ENCODE results near the gene KRTAP12-4.
"Not testable (repeated sequence)": the region's sequence is repeated elsewhere in the genome, so short reads cannot be mapped to it uniquely, and the experiment has no call there.

KRTAP12-4 gene

GRCh38 chr21:44650265-44650972 lies 4.0 kb downstream of the KRTAP12-4 start:
- Mint-ChIP-seq H3K9me3 (no peaks in the 10 kb centered on the region), H3K4me3 (no peak overlapping the region), H3K27ac (no peak overlapping the region)

GRCh38 chr21:44649521-44650100 lies 4.8 kb downstream of the KRTAP12-4 start:
- H3K27me3 Mint-ChIP-seq: no peaks in the 10 kb centered on the region

More at GRCh38 chr21:44650265-44650972, 4.0 kb downstream of the KRTAP12-4 start:
- peaks cover 1% of the 10 kb centered on the region for H3K36me3 Mint-ChIP-seq
- no peaks in the 10 kb centered on the region for H3K27me3 Mint-ChIP-seq
- H3K4me1 Mint-ChIP-seq: peaks cover 25% of the 10 kb centered on the region

GRCh38 chr21:44648557-44649311 lies 5.7 kb downstream of the KRTAP12-4 start:
- no peaks in the 10 kb centered on the region for H3K27me3 Mint-ChIP-seq
- peaks cover 8% of the 10 kb centered on the region for H3K36me3 Mint-ChIP-seq
- peaks cover 10% of the 10 kb centered on the region for H3K9me3 Mint-ChIP-seq
- H3K4me1 Mint-ChIP-seq: peaks cover 8% of the 10 kb centered on the region
- H3K4me3 Mint-ChIP-seq: no peak overlapping the region
- H3K27ac Mint-ChIP-seq: no peak overlapping the region

More at GRCh38 chr21:44649521-44650100, 4.8 kb downstream of the KRTAP12-4 start:
- H3K9me3 Mint-ChIP-seq: peaks cover 5% of the 10 kb centered on the region
- H3K27ac Mint-ChIP-seq: no peak overlapping the region
- no peak overlapping the region for H3K4me3 Mint-ChIP-seq
- peaks cover 4% of the 10 kb centered on the region for H3K36me3 Mint-ChIP-seq
- H3K4me1 Mint-ChIP-seq: peaks cover 16% of the 10 kb centered on the region

- H3K36me3 Mint-ChIP-seq: peaks cover 8% of the 10 kb centered on the region
- peaks cover 11% of the 10 kb centered on the region for H3K9me3 Mint-ChIP-seq
These were observed 7.3 kb downstream of the KRTAP12-4 start for GRCh38 chr21:44647222-44647552.

GRCh38 chr21:44646366-44647221 lies 7.9 kb downstream of the KRTAP12-4 start, which contains the start of gene KRTAP10-11:
Gene KRTAP10-11 (plus strand): TSS chr21:44646414. CDS start chr21:44646459, 45 bp downstream.
- H3K36me3 Mint-ChIP-seq, H3K4me3 Mint-ChIP-seq, H3K4me1 Mint-ChIP-seq, H3K27me3 Mint-ChIP-seq: not testable (repeated sequence)
- Mint-ChIP-seq H3K9me3 (peaks cover 14% of the 10 kb centered on the region), H3K27ac (peak within 1 kb of the TSS; percentile 70)

More at GRCh38 chr21:44647222-44647552, 7.3 kb downstream of the KRTAP12-4 start:
- Mint-ChIP-seq H3K27ac (no peak overlapping the region), H3K4me1 (peaks cover 3% of the 10 kb centered on the region), H3K27me3 (no peaks in the 10 kb centered on the region), H3K4me3 (no peak overlapping the region)

GRCh38 chr21:44644878-44645277 lies 9.6 kb downstream of the KRTAP12-4 start:
- H3K4me1 Mint-ChIP-seq: no peaks in the 10 kb centered on the region
- peaks cover 22% of the 10 kb centered on the region for H3K9me3 Mint-ChIP-seq
- no peaks in the 10 kb centered on the region for H3K27me3 Mint-ChIP-seq
- peaks cover 8% of the 10 kb centered on the region for H3K36me3 Mint-ChIP-seq
- H3K27ac Mint-ChIP-seq: peak overlapping the region; percentile 62
- H3K4me3 Mint-ChIP-seq: no peak overlapping the region

- Mint-ChIP-seq H3K4me3 (no peak overlapping the region), H3K27me3 (no peaks in the 10 kb centered on the region), H3K4me1 (no peaks in the 10 kb centered on the region), H3K36me3 (peaks cover 8% of the 10 kb centered on the region), H3K9me3 (peaks cover 22% of the 10 kb centered on the region), H3K27ac (no peak overlapping the region)
These were observed 10.6 kb downstream of the KRTAP12-4 start for GRCh38 chr21:44643741-44644310.

GRCh38 chr21:44640761-44641160 lies 13.7 kb downstream of the KRTAP12-4 start:
- Mint-ChIP-seq H3K27me3 (no peaks in the 10 kb centered on the region), H3K4me3 (no peak overlapping the region), H3K27ac (no peak overlapping the region), H3K36me3 (peaks cover 8% of the 10 kb centered on the region), H3K9me3 (peaks cover 22% of the 10 kb centered on the region), H3K4me1 (no peaks in the 10 kb centered on the region)

- Mint-ChIP-seq H3K36me3 (peaks cover 2% of the 10 kb centered on the region), H3K9me3 (peaks cover 17% of the 10 kb centered on the region), H3K27me3 (no peaks in the 10 kb centered on the region), H3K27ac (peak overlapping the region; percentile 65), H3K4me1 (no peaks in the 10 kb centered on the region), H3K4me3 (no peak overlapping the region)
These were observed 15.2 kb downstream of the KRTAP12-4 start for GRCh38 chr21:44639331-44639655.

- H3K9me3 Mint-ChIP-seq: peaks cover 21% of the 10 kb centered on the region
- not testable (repeated sequence) for H3K27me3 Mint-ChIP-seq
These were observed 15.7 kb downstream of the KRTAP12-4 start for GRCh38 chr21:44638506-44639330.

GRCh38 chr21:44637851-44638348 lies 16.6 kb downstream of the KRTAP12-4 start:
- peaks cover 29% of the 10 kb centered on the region for H3K9me3 Mint-ChIP-seq
- not testable (repeated sequence) for H3K27ac Mint-ChIP-seq, H3K27me3 Mint-ChIP-seq, H3K4me1 Mint-ChIP-seq, H3K4me3 Mint-ChIP-seq, H3K36me3 Mint-ChIP-seq

More at GRCh38 chr21:44638506-44639330, 15.7 kb downstream of the KRTAP12-4 start:
- not testable (repeated sequence) for H3K36me3 Mint-ChIP-seq, H3K4me1 Mint-ChIP-seq, H3K4me3 Mint-ChIP-seq
- peak overlapping the region; percentile 65 for H3K27ac Mint-ChIP-seq

- no peaks in the 10 kb centered on the region for H3K27me3 Mint-ChIP-seq
- H3K27ac Mint-ChIP-seq: peak within 1 kb of the TSS; percentile 76
- H3K9me3 Mint-ChIP-seq: peaks cover 29% of the 10 kb centered on the region
- no peak within 1 kb of the TSS for H3K4me3 Mint-ChIP-seq
- no peaks in the 10 kb centered on the region for H3K4me1 Mint-ChIP-seq
- H3K36me3 Mint-ChIP-seq: peaks cover 5% of the 10 kb centered on the region
These were observed 17.2 kb downstream of the KRTAP12-4 start, which contains the start of gene KRTAP10-10 for GRCh38 chr21:44637018-44637850. Gene KRTAP10-10 (plus strand): TSS chr21:44637356. CDS start chr21:44637418, 62 bp downstream.

- peaks cover 29% of the 10 kb centered on the region for H3K9me3 Mint-ChIP-seq
- H3K4me1 Mint-ChIP-seq: no peaks in the 10 kb centered on the region
- H3K4me3 Mint-ChIP-seq: no peak overlapping the region
- peaks cover 5% of the 10 kb centered on the region for H3K36me3 Mint-ChIP-seq
- no peaks in the 10 kb centered on the region for H3K27me3 Mint-ChIP-seq
- H3K27ac Mint-ChIP-seq: peak overlapping the region; percentile 76
These were observed 18.0 kb downstream of the KRTAP12-4 start for GRCh38 chr21:44636209-44637017.

All from activated naive CD4-positive, alpha-beta T cell treated with anti-CD3 and anti-CD28 coated beads, Interleukin-2, amount 50 U/mL, for 24 hours (primary cell).